ENCODE results near the gene CALHM4. TPM values are rescaled to one million over a fixed set of nuclear protein-coding genes. Genes with fewer than 3 reads are reported as not detected.
A peak's percentile ranks its signal among the peaks of the same experiment; 100 is the strongest.

CALHM4 gene
- total RNA-seq, 1 donor from 2014 or later = not detected

DNA sequence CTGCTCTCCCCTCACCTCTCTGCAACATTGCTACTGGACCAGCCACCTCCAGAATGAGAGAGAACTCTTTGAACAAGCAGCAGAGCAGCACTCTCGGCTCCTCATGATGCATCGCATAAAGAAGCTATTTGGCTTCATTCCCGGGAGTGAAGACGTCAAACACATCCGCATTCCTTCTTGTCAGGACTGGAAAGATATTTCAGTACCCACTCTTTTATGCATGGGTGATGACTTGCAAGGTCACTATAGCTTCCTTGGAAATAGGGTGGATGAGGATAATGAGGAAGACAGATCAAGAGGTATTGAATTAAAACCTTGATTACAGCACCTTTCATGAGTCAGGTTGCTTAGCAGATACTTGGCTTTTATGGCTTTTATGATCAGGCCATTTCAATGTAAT lies 4.3 kb downstream of the CALHM4 start:
- Mint-ChIP-seq H3K27ac (no peak overlapping the region), H3K9me3 (no peaks in the 10 kb centered on the region), H3K36me3 (ENCODE audit: low read depth) (no peaks in the 10 kb centered on the region), H3K27me3 (peaks cover 21% of the 10 kb centered on the region), H3K4me1 (peaks cover 1% of the 10 kb centered on the region), H3K4me3 (no peak overlapping the region)
- no peak for DNase-seq
- intact Hi-C loops (cut with micrococcal nuclease) = no loop called here

DNA sequence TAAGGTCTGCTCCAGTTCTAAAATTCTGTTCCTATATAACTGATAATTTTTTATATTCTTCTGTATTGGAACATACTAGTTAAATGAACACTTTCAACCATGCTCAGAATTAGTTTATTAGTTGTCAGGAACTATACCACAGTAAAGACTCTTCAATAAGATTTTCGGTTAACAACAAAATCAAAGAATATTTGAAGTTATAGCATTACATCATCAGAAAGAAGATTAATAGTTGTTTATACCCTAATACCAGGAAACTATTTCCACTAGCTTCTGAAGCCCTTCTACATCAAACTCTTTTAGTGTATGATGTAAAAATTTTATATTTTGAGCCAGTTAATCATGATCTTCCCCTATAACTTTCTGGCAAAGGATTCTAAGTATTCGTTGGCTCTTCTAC lies 6.6 kb downstream of the CALHM4 start:
- no peak for DNase-seq
- Mint-ChIP-seq H3K27me3 (peaks cover 20% of the 10 kb centered on the region), H3K36me3 (ENCODE audit: low read depth) (no peaks in the 10 kb centered on the region), H3K4me1 (peaks cover 1% of the 10 kb centered on the region), H3K9me3 (no peaks in the 10 kb centered on the region), H3K4me3 (no peak overlapping the region), H3K27ac (no peak overlapping the region)
- intact Hi-C loops (cut with micrococcal nuclease) = no loop called here

DNA sequence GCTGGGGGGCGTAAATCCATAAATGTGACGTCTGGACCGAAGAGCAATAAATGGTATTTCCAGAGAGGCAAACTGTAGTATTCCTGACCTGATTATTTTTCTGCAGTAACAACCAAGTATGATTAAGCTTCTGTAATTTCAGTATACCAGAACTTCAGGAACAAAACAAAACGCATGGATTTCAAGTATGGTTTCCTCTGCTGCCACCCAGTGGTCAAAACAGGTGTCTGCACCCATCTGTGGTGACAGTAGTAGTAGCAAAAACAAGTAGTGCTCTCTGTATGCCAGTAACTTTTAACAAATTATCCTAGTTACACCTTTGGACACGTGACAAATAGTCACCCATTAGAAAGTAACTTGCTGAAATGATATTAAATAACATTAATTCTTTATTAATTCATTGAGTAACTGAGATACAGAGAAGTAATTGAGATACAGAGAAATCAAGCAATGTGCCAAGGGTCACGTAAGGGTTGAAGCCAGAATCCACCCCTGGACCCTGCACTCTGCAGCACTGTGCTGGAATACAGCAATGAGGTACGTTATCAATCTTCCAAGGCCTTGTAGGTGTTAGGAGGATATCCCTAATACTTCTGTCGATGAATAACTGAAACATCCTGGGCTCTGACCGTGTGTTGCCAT lies 7.9 kb downstream of the CALHM4 start:
- no peak overlapping the region for H3K27ac Mint-ChIP-seq
- H3K4me3 Mint-ChIP-seq = no peak overlapping the region
- H3K9me3 Mint-ChIP-seq = no peaks in the 10 kb centered on the region
- intact Hi-C loops (cut with micrococcal nuclease) = loop anchor here (1.0 kb wide), 2 partner anchors 25 to 274 kb away; no protein-coding TSS in a partner anchor
- peaks cover 1% of the 10 kb centered on the region for H3K4me1 Mint-ChIP-seq
- H3K36me3 Mint-ChIP-seq (ENCODE audit: low read depth) = no peaks in the 10 kb centered on the region
- peak; percentile 90 for DNase-seq
- H3K27me3 Mint-ChIP-seq = peaks cover 18% of the 10 kb centered on the region

DNA sequence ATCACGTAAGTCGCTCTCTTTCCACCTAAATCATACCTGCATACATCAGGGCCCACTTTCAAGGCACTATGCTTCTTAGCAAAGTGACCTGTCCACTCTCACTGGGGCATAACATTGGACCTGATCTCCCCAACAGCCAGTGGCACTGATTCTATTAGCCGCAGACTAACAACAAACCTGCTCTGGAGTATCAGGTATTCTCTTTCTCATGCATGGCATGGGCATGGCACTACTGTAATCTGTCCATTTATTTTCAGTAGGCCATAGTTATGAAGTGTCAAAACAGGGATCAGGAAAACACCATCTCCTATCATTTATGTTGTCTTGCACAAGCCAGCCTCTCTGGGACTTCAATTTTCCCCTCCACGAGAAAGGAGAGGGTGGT lies 8.5 kb downstream of the CALHM4 start:
- H3K4me3 Mint-ChIP-seq = no peak overlapping the region

DNA sequence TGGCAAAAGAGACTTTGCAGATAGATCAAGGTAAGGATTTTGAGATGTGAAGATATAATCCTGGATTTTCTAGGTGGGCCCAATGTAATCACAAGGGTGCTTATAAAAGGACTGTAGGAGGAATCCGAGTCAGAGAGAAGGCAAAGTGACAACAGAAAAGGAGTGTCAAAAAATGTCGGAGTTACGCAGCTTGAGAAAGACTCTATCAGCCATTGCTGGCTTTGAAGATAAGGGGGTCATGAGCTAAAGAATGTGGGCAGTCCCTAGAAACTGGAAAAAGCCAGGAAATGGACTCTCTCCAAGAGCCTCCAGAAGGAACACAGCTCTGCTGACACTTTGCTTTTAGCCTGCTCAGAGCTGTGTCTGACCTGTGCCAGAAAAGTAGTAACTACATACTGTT lies 9.1 kb downstream of the CALHM4 start:
- no peak overlapping the region for H3K4me3 Mint-ChIP-seq
- intact Hi-C loops (cut with micrococcal nuclease) = no loop called here
- H3K4me1 Mint-ChIP-seq = peaks cover 1% of the 10 kb centered on the region
- H3K36me3 Mint-ChIP-seq (ENCODE audit: low read depth) = no peaks in the 10 kb centered on the region
- peaks cover 19% of the 10 kb centered on the region for H3K27me3 Mint-ChIP-seq
- H3K27ac Mint-ChIP-seq = no peak overlapping the region
- no peak for DNase-seq
- H3K9me3 Mint-ChIP-seq = no peaks in the 10 kb centered on the region

More for the DNA sequence above, 8.5 kb downstream of the CALHM4 start:
- H3K36me3 Mint-ChIP-seq (ENCODE audit: low read depth) = no peaks in the 10 kb centered on the region
- DNase-seq = no peak
- no peak overlapping the region for H3K27ac Mint-ChIP-seq
- intact Hi-C loops (cut with micrococcal nuclease) = no loop called here
- peaks cover 1% of the 10 kb centered on the region for H3K4me1 Mint-ChIP-seq
- peaks cover 19% of the 10 kb centered on the region for H3K27me3 Mint-ChIP-seq
- no peaks in the 10 kb centered on the region for H3K9me3 Mint-ChIP-seq

DNA sequence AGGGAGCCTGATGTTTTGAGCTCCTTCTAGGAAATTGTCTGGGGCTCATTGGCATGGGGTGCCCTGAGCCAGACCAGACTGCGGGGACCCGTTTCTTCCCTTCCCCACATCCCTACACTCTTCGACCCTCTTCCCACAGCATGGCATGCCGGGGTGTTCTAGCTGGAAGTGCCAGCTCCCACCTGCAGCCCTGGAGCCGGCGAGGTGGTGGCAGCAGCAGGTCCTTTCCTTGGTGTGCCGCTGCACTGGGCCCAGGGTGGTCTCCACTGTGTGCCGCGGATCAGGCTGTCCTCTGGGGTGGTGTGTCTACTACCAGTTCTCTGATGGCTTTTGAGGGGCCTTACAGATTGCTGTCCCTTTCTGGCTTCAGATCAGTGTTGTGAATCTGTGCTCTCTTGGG lies 10.3 kb downstream of the CALHM4 start:
- intact Hi-C loops (cut with micrococcal nuclease) = no loop called here
- no peak for DNase-seq
- no peak overlapping the region for H3K4me3 Mint-ChIP-seq
- H3K27me3 Mint-ChIP-seq = peaks cover 16% of the 10 kb centered on the region
- H3K4me1 Mint-ChIP-seq = peaks cover 2% of the 10 kb centered on the region
- no peak overlapping the region for H3K27ac Mint-ChIP-seq
- no peaks in the 10 kb centered on the region for H3K9me3 Mint-ChIP-seq
- no peaks in the 10 kb centered on the region for H3K36me3 Mint-ChIP-seq (ENCODE audit: low read depth)

DNA sequence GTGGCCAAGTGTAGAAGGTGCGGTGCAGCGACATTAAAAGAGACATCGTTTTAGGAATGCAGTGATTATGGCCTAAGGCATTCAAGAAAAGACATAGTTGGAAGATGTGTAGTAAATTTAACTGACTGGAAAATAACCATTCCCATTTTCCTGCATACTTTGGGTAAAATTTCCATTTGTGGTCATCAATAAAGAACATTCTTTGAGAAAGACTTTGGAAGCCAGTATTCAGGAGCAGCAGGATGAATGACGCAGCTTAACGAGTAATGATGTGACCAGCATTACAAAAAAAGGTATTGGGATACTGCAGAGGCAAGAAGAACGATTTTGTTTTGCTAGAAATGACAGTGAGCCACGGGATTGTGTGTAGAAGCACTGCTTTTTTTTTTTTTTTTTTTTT lies 10.8 kb downstream of the CALHM4 start:
- no peaks in the 10 kb centered on the region for H3K9me3 Mint-ChIP-seq
- intact Hi-C loops (cut with micrococcal nuclease) = no loop called here
- peaks cover 4% of the 10 kb centered on the region for H3K4me1 Mint-ChIP-seq
- no peak overlapping the region for H3K27ac Mint-ChIP-seq
- H3K36me3 Mint-ChIP-seq (ENCODE audit: low read depth) = no peaks in the 10 kb centered on the region
- H3K4me3 Mint-ChIP-seq = no peak overlapping the region
- peaks cover 16% of the 10 kb centered on the region for H3K27me3 Mint-ChIP-seq
- DNase-seq = no peak

DNA sequence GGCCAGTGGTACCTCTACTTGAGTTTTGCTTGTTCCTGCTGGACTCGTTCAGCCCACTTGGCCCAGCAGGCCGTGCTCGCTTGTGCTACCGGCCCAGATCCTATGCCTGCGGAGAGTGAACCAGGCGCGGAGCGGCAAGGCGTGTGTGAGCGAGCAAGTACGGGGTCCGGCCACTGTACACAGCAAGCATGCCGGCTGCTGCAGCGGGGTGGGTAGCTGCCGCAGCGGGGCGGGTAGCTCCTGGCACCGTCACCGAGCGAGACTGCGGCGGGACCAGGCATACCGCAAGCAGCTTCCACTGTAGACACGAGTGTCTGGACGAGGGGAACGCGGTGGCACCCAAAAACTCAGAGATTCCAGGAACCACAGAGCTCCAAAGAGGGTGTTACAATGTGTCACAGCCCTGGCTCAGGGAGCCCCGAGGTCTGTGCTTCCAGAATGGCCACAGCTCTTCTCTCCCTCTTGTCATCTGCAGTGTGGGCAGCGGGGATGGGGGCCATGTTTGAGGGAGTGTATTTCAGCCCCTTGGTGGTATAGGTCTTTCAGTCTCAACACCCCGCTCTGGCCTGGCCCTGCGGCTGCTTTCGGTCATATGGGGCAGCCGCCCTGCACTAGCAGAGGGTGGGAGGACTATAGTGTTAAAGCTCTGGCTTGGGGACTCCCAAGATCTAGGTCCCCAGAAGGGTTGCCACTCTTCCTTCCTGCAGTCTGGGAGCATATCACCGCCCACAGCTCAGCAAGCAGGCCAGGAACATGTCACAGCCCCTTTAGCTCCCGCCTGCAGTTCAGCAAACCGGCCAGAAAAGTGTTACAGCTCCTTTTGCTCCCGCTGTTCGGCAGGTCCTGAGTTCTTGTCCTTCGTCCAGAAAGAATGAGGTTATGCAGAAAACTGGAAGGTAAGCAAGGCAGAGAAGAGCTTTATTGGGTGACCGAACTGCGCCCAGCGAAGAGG lies 11.6 kb downstream of the CALHM4 start:
- intact Hi-C loops (cut with micrococcal nuclease) = no loop called here
- peaks cover 5% of the 10 kb centered on the region for H3K4me1 Mint-ChIP-seq
- peaks cover 16% of the 10 kb centered on the region for H3K27me3 Mint-ChIP-seq
- H3K27ac Mint-ChIP-seq = no peak overlapping the region
- no peaks in the 10 kb centered on the region for H3K36me3 Mint-ChIP-seq (ENCODE audit: low read depth)
- H3K4me3 Mint-ChIP-seq = no peak overlapping the region
- peak; percentile 63 for DNase-seq
- H3K9me3 Mint-ChIP-seq = no peaks in the 10 kb centered on the region

DNA sequence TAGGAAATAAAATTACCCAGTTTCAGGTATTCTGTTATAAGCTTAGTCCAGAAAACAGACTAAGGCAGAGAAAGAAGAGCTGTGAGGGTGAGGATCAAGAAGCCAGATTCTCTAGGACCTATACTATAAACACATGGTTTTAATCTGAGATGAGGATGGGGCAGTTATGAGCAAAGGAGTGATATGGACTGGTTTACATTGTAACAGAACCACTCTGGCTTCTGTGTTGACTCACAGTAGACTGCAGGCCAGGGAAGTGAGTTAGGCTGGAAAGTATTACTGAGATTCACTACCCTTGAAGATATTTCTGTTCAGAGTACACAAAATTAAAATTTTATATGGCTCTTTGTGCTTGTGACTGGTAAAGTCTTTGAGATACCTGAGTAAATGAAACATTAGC lies 14.6 kb downstream of the CALHM4 start:
- no peaks in the 10 kb centered on the region for H3K9me3 Mint-ChIP-seq
- intact Hi-C loops (cut with micrococcal nuclease) = no loop called here
- H3K27ac Mint-ChIP-seq = no peak overlapping the region
- H3K4me1 Mint-ChIP-seq = peaks cover 11% of the 10 kb centered on the region
- H3K4me3 Mint-ChIP-seq = no peak overlapping the region
- peaks cover 11% of the 10 kb centered on the region for H3K27me3 Mint-ChIP-seq
- no peak for DNase-seq
- H3K36me3 Mint-ChIP-seq (ENCODE audit: low read depth) = peaks cover 3% of the 10 kb centered on the region

DNA sequence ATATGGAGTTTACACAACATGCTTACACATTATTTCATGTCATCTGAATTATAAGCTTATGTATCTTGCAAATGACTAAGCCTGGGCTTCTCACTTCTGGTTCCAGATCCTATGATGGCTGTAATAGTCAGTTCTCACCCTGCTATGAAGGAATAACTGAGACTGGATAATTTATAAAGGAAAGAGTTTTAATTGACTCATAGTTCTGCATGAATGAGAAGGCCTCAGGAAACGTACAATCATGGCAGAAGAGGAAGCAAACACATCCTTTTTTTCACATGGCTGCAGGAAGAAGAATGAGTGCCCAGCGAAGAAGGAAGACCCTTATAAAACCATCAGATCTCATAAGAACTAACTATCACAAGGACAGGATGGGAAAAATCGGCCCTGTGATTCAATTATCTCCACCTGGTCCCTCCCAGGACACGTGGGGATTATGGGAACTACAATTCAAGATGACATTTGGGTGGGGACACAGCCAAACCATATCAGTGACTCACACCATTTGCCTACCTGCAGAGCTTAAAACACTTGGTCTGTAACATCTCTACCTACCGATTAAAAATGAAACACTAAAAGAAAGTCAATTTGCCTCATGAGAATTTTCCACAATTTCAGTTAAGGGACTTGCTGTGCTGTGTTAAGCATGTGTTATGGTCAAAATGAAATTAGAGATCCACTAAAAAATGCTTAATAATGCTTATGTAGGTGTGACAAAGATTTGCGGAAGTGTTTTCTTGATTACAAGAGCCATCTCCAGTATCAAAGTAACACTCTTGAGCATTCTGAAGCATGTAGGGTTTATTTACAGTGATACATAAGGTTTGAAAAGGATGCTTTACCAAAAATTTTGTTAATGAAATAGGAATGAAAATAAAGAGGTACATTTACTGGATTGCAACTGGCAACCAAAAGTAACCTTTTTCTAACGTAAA lies 15.5 kb downstream of the CALHM4 start:
- Mint-ChIP-seq H3K27me3 (peaks cover 7% of the 10 kb centered on the region), H3K9me3 (no peaks in the 10 kb centered on the region), H3K27ac (no peak overlapping the region), H3K4me1 (peaks cover 19% of the 10 kb centered on the region), H3K4me3 (peak overlapping the region; percentile 20), H3K36me3 (ENCODE audit: low read depth) (peaks cover 8% of the 10 kb centered on the region)
- intact Hi-C loops (cut with micrococcal nuclease) = no loop called here
- DNase-seq = no peak

DNA sequence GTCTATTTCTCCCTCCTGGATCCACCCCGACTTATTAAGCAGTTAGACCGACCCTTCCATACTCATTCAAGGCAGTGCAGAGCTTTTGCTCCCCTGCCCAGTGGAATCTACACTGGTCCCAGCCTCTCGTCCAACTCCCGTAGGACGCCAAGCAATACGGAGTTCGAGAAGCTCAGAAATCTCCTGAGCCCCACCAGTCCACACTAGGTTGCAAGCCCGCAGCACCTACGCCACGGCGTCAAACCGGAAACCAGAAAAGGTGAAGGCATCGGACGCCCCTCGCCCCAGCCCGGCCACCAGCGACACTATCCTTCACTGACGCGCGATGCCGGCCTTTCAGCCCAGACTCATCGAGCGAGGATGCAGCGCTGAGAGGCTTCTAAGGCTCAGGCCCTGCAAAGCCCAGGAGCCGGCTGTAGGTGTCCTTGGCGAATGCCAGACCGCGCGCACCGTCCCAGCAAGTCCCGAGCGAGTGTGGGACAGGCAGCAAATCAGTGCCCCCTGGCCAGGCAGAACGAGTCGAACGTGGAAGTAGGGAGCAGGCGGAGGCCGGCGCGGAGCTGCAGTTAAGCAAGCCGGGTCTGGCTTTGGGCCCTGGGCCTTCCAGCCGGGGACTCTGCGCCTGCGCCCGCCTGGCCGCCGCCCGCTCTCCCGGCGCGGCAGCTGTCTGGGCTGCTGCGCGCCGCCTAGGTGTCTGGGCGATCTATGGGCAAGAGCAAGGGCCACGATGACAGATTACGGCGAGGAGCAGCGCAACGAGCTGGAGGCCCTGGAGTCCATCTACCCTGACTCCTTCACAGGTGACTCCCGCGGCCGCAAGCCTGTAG lies 17.5 kb downstream of the CALHM4 start, which contains the start of gene RWDD1:
Gene RWDD1, plus strand, starts transcription at position 649 of the 827 bp plus-strand sequence. Its CDS starts 79 bp downstream, at position 728.
- peaks cover 25% of the 10 kb centered on the region for H3K4me1 Mint-ChIP-seq
- H3K36me3 Mint-ChIP-seq (ENCODE audit: low read depth) = peaks cover 18% of the 10 kb centered on the region
- H3K27ac Mint-ChIP-seq = peak within 1 kb of the TSS; percentile 96
- H3K4me3 Mint-ChIP-seq = peak within 1 kb of the TSS; percentile 95
- peaks cover 1% of the 10 kb centered on the region for H3K27me3 Mint-ChIP-seq
- peak; percentile 99 for DNase-seq
- intact Hi-C loops (cut with micrococcal nuclease) = loop anchor here (1.0 to 10.0 kb wide), 9 partner anchors 46 to 1576 kb away; partner anchors contain the start of genes CALHM6, KPNA5, NT5DC1 and NUS1
- H3K9me3 Mint-ChIP-seq = no peaks in the 10 kb centered on the region

DNA sequence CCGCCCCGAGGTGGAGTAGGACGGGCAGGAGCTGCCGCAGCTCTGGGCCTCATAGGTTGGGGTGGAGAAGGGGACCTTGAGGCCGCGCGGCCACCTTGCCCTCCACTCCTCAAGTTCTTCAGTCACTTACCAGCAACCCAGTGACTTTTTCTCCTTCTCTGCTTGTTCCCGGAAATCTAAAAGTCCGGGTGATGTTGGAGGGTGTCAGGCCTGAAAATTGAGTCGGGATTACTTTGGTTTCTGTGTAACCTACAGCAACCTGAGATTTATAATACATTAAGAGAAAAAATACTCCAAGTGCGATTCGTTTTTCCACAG lies 18.1 kb downstream of the CALHM4 start:
- peak overlapping the region; percentile 95 for H3K4me3 Mint-ChIP-seq
- H3K36me3 Mint-ChIP-seq (ENCODE audit: low read depth) = peaks cover 23% of the 10 kb centered on the region
- intact Hi-C loops (cut with micrococcal nuclease) = loop anchor here (1.0 to 10.0 kb wide), 9 partner anchors 45 to 1577 kb away; partner anchors contain the start of genes CALHM6, KPNA5, NT5DC1 and NUS1
- DNase-seq = no peak
- H3K9me3 Mint-ChIP-seq = no peaks in the 10 kb centered on the region
- peaks cover 1% of the 10 kb centered on the region for H3K27me3 Mint-ChIP-seq
- peaks cover 30% of the 10 kb centered on the region for H3K4me1 Mint-ChIP-seq
- peak overlapping the region; percentile 96 for H3K27ac Mint-ChIP-seq

DNA sequence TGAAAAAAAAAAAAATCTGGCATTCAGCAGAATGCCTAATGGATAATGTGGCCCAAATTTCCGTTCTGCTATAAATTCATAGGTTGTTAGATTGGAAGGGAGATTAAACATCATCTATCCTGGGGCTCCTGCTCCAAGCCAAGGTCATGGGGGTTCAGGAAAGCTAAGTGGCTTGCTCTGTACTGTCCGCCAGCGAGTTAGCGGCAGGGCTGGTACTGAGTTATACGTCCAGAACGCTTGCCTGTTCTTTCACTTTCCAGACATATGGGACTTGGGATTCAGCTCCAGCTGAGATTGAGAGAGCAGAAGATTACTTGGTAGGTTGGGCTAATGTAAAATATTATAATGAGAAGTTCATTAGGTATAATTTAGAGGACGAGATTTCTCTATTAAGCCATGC lies 18.6 kb downstream of the CALHM4 start:
- peak; percentile 71 for DNase-seq
- Mint-ChIP-seq H3K27me3 (no peaks in the 10 kb centered on the region), H3K27ac (peak overlapping the region; percentile 96), H3K36me3 (ENCODE audit: low read depth) (peaks cover 27% of the 10 kb centered on the region), H3K9me3 (no peaks in the 10 kb centered on the region), H3K4me3 (peak overlapping the region; percentile 95), H3K4me1 (peaks cover 30% of the 10 kb centered on the region)
- intact Hi-C loops (cut with micrococcal nuclease) = loop anchor here (5.0 to 10.0 kb wide), 3 partner anchors 110 to 1577 kb away; partner anchors contain the start of genes CALHM6 and NUS1
